ENCODE measurements around the gene EML5. TPM values are rescaled to one million over a fixed set of nuclear protein-coding genes. Genes with fewer than 3 reads are reported as not detected.

EML5 gene
- total RNA-seq, 4 donors from 2014 or later = 0.82 to 1.6 (median 1.3) TPM

DNA sequence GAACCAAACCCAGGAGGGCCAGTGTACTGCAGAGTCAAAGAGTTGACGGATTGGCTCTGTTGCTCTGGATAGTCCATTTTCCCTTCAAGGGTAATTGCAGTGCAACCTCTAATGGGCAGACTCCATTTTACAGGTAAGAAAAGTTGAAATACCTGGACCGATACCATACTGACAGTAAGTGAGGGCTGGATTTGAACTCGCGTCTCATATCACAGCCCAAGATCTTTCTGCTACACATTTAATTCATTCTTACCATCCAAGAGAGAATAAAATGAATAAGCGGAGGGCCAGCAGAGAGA is 230.3 kb downstream of the EML5 start:
- intact Hi-C loops (cut with DNase I) = no loop called here
- 13 to 24% methylated on average over 4 to 5 of the region's 5 CpGs for WGBS, 2 donors
- Histone ChIP-seq H3K4me3 (peak overlapping the region; percentile 69 to 100 (median 84)), H3K36me3 (peaks cover 0 to 7% (median 0%) of the 10 kb centered on the region in 3 donors), H3K27me3 (no peaks in the 10 kb centered on the region), H3K4me1 (peaks cover 0 to 31% (median 16%) of the 10 kb centered on the region in 3 donors), H3K9me3 (no peaks in the 10 kb centered on the region), H3K27ac (peak overlapping the region; percentile 83 to 96 (median 94))
- TF ChIP-seq POLR2A (IDR thresholded peaks at IDR 0.05) (no peak), CTCF (IDR thresholded peaks at IDR 0.05) (no peak)
- no peak for DNase-seq

Small RNA genes within 50 kb of the gene (small RNA-seq; reads per million reads assigned to genes)
- gene RF00019 = 0 reads per million in 4 donors
- 0 reads per million in 4 donors for gene RNU4-92P

Other genes with a start within 250 kb of the EML5 start
- gene PTPN21, start 237.9 kb downstream of the EML5 start, total RNA-seq = 10 to 100 TPM in 1 of 4 donors, 1 to 10 TPM in 3; 4.7 to 14.5 (median 6.1) TPM
- gene ZC3H14, start 229.9 kb downstream of the EML5 start, total RNA-seq = 10 to 100 TPM; 28.3 to 52.3 (median 36.1) TPM
- 10 to 100 TPM; 13.0 to 17.2 (median 15.8) TPM for gene TTC8, start 31.7 kb upstream of the EML5 start, total RNA-seq